NCI-H460 (cell line): ENCODE data around the gene TGFB2. TPM values are rescaled to one million over a fixed set of nuclear protein-coding genes. Genes with fewer than 3 reads are reported as not detected.

ENCODE experiments used
- DNase-seq: peaks from one replicate; pipeline ENCODE4 v3.0.0-alpha.2; 2016; ENCODE audit warnings: low read depth; ENCODE audit errors: extremely low read depth
- total RNA-seq: library from RNA; depleted of rRNA; stranded (reverse); fragments of >200 nt; shearing (Covaris generic); gene quantifications from 2 replicates; pipeline ENCODE4 v1.2.3, GENCODE V29; 2014

The TGFB2 gene
- total RNA-seq, 1 experiment from 2014 or later = 52.7 TPM

DNA sequence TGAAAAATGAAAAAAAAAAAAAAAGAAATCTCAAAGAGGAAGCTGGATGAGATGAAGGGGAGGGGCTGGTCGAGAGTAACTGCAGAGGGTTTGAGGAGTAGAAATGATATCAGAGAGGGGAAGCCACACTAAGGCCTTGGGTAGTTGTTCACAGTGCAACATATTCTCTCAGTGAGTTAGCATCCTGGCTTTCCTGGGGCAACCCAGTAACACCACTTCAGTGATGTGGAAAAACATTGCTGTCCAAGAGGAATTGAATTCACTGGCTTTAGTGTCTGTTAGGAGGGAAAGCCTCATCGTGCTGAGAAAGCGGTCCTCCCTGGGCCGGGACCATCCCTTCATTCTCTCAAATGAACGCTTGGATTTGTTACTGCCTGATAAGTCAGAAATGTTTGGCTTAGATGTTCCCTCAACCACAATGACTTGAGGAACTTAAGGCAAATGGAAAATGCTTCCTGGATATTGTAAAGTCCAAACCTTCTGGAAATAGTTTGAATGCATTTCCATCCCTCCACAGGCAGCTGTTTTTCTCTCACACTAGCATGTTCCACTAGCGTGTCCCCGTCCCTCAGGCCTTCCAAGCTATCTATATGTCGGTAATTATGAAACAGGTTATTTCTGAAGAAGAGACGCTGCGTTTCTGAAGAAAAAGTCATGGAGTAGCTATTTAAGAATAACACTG is 12.2 kb downstream of the TGFB2 start:
- no peak for DNase-seq

DNA sequence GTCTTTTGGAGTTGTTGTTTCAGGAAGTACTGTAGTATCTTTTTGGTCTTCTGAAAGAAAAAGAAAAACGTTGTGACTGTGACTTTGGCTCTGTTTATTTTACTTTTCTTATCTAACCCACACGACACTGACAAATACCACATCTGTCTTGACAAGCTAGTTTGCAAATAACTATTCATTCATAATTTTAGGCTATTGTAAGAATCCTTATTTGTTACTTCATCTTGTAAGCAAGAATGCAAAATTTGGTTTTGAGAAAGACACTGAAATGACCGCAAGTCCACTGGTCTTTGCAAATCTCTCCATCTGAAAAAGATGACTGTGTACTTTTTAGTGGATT is 12.7 kb downstream of the TGFB2 start:
- no peak for DNase-seq

DNA sequence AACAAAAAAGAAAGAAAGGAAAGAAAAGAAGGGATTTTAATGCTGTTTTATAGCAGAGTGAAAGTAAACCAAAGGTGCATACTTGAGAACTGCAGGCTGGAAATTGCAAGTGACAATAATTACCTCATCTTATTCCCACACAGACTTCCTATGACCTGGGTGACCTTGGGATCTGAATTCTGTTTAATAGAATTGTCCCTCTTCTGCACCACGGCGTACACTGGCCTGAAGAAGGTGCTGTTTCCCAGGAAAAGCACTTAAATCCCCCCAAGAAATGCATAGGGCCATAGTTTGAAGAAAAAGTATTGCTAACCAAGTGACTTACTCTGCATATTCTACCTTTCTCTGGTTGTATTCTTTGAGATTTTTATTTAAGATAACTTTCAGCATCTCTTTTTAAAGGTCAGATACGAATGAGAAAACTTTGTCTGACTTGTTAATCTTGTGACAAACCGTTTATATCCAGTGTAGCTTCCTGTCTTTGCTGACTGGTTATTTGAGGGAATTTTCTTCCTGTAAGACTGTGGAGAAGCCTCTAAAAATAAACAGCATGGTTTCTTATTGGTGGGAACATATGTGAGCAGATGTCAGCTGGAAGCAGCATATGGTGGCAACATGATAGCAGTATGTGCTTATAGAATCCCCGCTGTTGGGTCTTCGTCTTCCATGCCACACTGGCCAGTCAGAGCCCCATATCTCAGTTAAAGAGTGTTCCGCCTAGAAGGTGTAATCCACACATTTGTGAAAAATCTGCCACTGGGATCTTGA is 16.3 kb downstream of the TGFB2 start:
- DNase-seq = peak; percentile 59

DNA sequence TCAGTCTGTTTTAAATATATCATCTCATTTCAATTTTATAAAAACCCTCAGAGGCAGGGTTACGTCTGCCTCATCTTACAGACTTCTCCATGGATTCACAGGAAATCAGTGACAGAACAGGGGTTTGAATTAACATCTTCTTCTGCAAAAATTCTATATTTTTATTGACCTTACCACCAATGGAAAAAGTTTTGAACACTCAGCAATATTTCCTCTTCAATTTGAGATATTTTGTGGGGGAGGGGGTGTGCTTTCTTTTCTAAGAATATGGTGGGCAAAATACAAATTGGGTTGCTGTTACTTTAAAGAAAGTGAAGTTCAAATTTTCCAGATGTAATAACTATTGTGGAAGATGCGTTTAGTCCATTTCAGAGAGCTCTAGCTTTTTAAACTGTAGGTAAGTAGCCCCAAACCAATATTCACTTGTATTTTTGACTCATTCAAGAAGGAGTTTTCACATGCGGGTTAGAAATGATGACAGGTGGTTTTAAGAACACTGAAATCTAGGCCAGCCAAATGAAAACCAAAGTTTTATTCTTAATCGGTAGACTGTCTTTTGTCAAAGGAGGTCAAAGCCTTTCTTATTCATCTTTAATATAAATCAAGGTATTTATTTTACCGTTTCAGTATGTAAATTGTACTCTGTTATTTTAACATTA is 17.4 kb downstream of the TGFB2 start:
- no peak for DNase-seq

DNA sequence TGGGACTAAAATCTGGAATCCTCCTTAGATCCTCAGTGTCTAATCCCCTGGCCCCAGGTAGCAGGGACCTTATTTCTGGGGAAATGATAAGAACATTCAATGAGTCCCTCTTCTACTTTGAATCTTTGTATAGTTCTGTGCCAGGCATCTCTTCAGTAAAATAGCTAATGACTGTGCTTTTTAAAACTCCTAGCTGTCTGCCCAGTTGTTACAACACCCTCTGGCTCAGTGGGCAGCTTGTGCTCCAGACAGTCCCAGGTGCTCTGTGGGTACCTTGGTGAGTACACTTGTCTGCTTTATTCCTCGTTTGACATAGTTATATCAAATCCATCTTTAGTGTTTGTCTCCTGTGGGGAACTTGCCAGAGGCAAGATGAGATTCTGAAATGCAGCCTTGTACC is 18.0 kb downstream of the TGFB2 start:
- no peak for DNase-seq

DNA sequence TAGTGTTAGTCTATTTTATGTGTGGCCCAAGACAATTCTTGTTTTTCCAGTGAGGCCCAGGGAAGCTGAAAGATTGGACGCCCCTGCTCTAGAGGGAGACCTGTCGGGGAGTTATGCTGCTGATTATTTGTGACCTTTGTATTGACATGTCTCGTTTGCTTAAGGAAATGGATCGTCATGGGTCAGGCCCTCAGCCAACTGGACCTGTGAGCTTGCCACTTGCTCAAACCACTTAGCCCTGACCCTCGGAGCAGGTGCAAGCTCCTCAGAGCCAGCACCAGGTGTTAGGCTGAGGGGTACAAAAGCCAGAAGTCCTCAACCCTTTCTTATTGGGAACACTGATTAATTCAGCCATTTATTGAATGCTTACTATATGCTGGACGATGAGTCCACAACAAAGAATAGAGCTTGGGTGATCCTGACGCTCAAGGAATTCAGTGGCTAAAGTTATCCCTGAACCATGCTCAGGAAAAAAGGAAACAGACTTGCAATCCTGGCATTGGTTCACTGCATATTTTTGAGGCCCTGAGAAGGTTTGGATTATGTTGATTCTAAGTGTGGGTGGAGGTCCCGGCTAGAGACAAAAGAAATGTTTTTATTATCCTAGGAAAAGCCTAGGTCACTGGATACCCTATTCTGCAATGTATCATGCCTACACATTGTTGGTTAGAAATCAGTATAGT is 19.0 kb downstream of the TGFB2 start:
- no peak for DNase-seq

DNA sequence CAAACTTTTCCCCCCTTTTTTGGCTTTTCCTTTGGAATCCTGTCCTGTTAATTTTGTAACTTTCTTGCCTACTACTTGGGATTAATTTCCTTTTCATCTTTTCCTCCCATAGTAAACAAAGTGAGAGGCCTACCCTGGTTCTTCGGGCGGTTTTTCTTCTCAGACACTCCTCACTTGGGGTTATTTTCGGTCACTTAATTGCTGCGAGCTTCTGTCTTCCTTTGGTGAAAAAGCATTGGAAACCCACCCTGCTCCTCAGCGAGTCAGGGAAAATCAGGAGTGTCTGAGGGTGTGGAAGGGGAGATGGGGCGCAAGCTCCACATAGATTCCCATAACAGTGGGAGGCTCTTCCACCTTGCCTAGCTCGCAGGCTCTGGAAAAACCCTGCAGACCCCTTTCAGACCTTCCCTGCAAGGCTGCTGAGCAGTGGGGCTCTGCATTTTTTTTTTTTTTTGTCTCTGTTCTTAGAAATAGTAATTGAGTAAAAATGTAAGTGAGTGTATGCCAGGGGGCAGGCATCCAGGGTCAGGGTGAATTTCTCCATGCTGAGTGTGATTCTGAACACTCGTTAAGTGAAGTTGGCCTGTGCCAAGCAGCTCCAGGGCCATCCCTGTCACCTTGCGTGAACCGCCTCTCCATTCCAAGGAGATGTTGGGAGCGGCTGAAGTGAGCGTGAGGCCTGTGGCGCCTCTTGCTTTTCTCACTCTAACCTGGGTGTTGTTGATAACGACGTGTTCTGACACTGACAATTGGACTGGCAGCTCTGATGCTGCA is 20.3 kb downstream of the TGFB2 start:
- no peak for DNase-seq

DNA sequence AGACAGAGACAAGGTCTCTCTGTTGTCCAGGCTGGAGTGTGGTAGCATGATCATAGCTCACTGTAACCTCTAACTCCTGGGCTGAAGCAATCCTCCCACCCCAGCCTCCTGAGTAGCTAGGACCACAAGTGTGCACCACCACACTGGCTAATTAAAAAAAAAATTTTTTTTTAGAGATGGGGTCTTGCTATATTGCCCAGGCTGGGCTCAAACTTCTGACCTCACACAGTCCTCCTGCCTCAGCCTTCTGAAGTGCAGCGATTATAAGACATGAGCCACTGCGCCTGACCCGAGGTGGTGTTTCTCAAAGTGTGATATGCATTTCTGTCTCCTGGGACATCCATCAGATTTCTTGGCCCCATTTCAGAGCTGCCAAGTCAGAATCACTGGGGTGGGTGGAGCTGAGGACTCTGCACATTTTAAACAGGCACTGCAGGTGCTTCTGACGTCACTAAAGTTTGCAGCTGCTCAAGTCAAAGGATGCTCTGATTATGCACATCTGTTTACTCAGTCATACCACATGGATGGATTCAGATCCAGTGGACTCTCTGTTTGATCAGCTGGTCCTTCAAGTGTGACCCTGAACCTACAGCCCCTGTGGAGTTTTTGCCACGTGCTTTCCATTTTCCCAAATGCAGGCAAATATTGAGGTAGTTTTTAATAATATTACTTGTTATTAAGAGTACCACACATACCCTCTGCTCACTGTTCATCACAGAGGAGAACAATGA is 21.4 kb downstream of the TGFB2 start:
- peak; percentile 34 for DNase-seq

DNA sequence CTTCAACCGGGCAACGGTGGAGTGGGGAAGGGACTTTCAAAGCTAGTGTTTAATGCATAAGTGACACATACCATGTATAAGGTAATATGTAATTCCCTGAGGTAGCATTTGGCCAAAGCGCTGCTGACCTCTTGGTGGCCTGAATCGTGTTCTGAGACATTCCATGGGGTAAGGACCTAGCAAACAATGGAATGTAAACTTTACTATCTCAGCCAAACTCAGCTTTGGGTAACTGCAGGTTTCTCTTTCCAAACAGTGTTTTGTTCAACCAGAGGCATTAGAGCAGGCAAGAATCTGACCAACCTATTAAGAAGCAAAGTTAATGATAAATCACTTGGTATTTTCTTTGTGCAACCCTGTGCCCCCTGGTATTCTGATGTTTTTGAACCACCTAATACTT is 22.0 kb downstream of the TGFB2 start:
- no peak for DNase-seq

DNA sequence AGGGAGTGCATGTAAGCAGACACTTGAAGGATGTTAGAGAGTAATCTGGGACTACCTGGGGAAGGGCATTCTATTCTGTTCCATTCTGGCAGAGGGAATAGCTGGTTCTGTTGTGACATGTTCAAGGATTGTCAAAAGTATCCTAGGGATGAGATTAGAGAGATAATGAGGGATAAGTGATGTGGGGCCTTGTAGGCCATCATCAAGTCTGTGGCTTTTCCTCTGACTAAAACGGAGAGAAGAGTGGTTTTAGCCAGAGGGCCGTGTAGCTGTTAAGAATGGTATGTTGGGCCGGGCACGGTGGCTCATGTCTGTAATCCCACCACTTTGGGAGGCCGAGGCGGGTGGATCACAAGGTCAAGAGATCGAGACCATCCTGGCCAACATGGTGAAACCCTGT is 23.6 kb downstream of the TGFB2 start:
- DNase-seq = no peak

DNA sequence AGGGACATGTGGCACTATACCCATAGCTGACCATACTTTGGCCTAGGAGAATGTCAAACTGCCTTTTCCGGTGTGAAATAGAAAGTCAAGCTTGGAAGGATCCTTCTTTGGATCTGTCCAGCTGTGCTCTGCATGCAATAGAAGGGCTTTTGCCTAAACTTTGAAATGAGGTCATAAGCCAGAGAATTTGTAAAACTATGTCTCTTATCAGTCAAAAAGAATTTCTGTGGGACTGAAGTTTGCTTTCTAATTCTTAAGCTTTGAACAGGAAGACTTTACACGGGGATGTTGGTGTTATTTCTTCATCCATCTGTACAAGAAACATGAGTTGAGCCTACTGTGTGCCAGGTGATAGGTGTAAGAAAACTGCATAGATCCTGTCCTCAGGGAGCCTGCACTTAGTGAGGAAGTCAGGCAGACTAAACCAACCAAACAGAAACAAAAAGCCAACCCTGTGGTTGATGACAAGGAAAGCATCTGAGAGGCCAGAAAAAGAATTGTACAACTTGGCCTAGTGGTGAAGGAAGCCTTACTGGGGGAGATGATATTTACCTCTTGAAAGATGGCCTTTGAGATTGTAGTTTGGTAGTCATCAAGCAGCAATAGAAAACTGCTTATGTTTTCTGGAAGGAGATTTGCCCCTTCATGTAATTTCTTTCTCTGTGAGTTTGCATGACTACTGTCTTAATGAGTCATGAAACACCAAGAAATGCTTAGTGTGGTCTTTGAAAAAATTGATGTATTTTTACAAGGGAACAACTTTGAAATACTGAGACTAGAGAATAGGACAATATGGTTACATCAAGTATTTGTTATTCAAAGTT is 24.8 kb downstream of the TGFB2 start:
- no peak for DNase-seq

DNA sequence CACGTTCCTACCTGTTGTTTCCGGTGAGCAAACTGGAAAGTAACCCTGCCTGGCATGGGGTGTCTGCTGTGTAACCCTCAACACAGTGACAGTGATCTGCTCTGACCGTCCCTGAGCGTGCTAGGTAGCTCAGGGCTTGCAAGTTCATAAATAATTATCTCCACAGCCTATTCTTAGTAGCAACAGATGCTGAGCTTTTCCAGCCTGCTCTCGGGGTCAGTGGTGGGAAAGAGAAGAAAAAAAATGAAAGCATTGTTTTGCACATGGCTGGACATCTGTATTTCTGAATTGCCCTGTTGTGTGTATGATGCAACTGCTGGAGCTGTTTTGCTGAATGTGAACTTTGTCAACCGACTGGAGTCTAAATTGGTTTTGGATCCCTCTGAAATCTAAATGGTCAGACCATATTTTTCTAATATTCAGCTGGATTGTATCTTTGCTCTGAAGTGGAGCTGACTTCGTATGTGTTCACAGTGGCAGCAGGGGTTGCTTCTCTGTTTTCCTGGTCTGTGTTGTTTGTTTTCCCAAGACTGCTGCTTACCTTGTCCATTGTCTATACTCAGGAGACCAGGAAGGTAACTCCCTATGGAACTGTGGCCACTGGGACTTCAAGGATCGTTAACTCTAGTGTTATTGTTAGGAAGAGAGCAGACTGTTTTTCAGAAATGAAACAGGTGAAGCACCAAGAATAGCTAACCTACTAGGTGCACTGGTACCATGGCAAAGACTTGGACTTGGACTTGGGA is 27.0 kb downstream of the TGFB2 start:
- DNase-seq = no peak

DNA sequence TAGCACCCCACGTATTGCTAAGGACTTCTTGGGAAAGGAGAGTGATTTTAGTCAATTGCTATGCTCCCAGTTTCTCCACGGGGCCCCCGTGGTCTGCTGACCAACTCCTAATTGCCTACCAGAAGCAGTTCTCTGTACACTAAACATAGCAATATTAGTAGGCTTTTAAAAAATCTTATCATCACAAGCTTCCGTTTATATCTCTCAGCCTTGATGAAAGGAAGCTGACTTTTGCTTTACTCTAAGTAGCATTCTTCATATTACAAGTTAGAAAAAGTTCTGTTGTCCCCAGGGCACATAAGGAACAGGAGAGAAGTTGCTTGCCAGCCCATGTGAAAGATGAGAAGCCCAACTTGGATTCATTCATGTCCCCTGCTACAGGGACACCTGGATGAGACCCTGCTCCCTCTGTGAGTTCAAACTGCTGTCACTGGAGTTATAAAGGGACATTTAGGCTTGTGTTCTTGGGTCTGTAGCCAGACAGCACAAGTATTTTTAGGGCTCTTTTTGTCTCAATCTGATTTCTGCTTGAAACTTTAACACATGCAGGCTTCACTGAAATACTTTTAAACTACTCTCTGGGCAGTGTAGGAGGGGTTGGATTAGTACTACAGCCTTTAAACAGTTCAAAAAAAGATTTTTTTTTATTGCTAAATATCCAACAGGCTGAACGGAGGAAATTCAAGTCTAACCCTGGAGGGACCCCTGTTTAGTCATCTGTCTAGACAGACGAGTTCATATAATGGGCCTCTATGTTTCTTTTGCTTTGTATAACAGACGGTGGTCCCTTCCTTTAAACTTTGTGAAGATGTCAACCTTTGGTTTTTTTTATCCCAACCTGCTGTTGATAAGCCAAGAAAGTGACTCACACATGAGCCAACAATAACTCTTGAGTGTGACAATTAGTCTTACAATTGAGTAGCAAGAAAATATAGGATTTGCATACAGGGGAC is 29.5 kb downstream of the TGFB2 start:
- DNase-seq = peak; percentile 43

DNA sequence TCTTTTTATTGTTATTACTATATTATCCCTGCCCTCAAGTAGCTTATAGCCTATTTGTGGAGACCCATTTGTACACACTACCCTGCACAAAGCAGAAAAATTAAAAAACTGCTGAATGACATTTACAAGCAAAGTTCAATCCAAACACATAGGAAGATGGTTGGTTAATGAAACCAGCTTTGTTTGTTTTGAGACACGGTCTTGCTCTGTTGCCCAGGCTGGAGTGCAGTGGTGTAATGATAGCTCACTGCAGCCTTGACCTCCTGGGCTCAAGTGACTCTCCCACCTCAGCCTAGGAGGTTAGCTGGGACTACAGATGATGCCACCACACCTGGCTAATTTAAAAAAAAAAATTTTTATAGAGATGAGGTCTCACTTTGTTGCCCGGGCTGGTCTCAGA is 31.6 kb downstream of the TGFB2 start:
- no peak for DNase-seq

DNA sequence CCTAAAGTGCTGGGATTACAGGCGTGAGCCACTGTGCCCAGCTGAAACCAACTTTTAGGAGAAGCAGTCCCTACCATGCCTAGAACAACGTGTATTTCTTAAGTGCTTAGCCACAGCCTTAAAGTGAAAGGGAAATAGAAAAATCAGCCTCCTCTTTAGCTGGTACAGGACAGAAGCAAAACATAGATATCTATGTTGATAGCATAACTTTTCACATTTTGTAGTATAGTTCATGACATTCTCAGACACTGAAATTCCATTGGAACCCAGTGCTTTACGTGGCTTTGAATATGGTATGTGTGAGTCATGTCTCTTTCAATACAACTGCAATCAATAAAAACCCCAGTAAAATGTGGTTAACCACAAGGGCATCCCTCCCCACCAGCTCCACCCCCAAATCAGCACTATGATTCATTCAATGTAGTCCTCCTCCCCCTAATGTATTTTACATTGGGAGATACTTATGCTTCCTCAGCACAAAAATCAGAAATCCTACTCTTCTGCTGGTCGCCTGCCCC is 32.1 kb downstream of the TGFB2 start:
- peak; percentile 95 for DNase-seq

DNA sequence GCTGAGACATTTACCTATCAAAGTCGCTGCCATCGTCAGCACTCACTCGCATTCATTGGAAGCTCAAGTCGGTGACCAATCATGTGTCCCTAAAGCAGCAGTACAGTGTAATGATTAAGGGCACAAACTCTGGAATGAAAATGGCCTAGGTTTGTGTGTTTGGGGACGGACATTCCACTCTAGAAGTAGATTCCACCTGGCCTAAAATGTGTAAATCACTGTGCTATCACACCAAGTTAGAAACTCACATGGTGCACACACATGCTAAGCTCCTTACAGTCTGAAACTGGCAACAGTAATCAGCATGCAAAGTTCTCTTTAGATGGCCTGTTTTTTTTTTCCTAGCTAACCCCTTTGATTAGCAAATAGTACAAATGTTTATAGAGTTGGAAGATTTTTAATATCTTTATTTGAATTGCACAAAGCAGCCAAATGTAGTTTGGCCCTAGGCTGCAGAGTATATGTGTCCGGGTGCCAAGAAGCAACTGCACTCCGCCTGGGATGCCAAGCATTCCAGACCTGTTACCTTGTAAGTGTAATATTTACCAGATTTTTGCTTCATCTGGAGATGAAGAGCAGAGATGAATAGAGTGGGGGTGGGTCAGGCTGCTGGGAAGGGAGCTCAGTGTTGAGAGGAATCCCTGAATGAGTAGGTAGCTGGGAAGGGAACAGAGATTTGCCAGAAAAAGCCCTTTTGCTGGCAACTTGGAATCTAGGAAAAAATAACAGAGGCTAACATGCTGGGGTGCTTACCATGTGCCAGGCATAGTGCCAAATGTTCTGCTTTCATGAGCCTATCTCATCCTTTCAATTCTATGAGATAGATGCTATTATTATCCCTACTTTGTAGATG is 35.2 kb downstream of the TGFB2 start:
- peak; percentile 90 for DNase-seq
